Activated T-helper 2 cell treated with anti-CD3 and anti-CD28 coated beads, Interferon-gamma antibody, Interleukin-2, Interleukin-4, amounts not matched to agents 10 μg/mL and 5 μg/mL and 100 μg/mL, durations not matched to agents 14 hours and 24 hours and 36 hours (primary cell): ENCODE results near the gene LMAN2L. TPM values are rescaled to one million over a fixed set of nuclear protein-coding genes. Genes with fewer than 3 reads are reported as not detected.

Source experiments
- DNase-seq: peaks from one replicate; pipeline ENCODE4 v3.0.0; 2021; ENCODE audit warnings: low spot score
- H3K27ac Mint-ChIP-seq: one replicate; pipeline ENCODE4 v1.8.0; 2021; ENCODE audit warnings: mixed read lengths
- H3K27me3 Mint-ChIP-seq: one replicate; pipeline ENCODE4 v1.8.0; 2021; ENCODE audit warnings: low read depth, mixed read lengths
- H3K36me3 Mint-ChIP-seq: one replicate; pipeline ENCODE4 v1.8.0; 2021; ENCODE audit warnings: low read depth, mixed read lengths
- H3K4me1 Mint-ChIP-seq: one replicate; pipeline ENCODE4 v1.8.0; 2021; ENCODE audit warnings: low read depth, mixed read lengths
- H3K4me3 Mint-ChIP-seq: one replicate; pipeline ENCODE4 v1.8.0; 2021; ENCODE audit warnings: low read depth, mild to moderate bottlenecking, moderate library complexity, mixed read lengths
- H3K9me3 Mint-ChIP-seq: one replicate; pipeline ENCODE4 v1.8.0; 2021; ENCODE audit warnings: mixed read lengths
- intact Hi-C: fragments of 100-400 bp; cut with micrococcal nuclease; formaldehyde crosslinking; loops from one replicate; pipeline ENCODE4 v1.15.1; 2023
- total RNA-seq: library from RNA; stranded (reverse); gene quantifications from 2 replicates; pipeline ENCODE4 v1.2.3, GENCODE V29; 2022

Gene LMAN2L
- total RNA-seq = 6.0 and 7.0 TPM in 2 replicates

GRCh38 chr2:96739633-96740428 lies at the start of gene LMAN2L:
LMAN2L (minus strand) TSS chr2:96740064; CDS start chr2:96740040, 24 bp downstream.
- peak; percentile 95 for DNase-seq
- Mint-ChIP-seq H3K36me3 (peaks cover 8% of the 10 kb centered on the region), H3K9me3 (no peaks in the 10 kb centered on the region), H3K27me3 (peaks cover 2% of the 10 kb centered on the region), H3K4me3 (peak within 1 kb of the TSS; percentile 92), H3K4me1 (peaks cover 20% of the 10 kb centered on the region), H3K27ac (peak within 1 kb of the TSS; percentile 71)
- intact Hi-C loops = loop anchor here (1.0 to 5.0 kb wide), 3 partner anchors 20 to 222 kb away; partner anchors contain the start of genes CNNM4 and KANSL3

- Mint-ChIP-seq H3K27ac (no peak overlapping the region), H3K27me3 (no peaks in the 10 kb centered on the region), H3K9me3 (no peaks in the 10 kb centered on the region), H3K4me1 (peaks cover 4% of the 10 kb centered on the region), H3K4me3 (no peak overlapping the region), H3K36me3 (no peaks in the 10 kb centered on the region)
- DNase-seq = no peak
- intact Hi-C loops = no loop called here
Measured at GRCh38 chr2:96789245-96789617, 49.4 kb upstream of the LMAN2L start.

- no peak overlapping the region for H3K27ac Mint-ChIP-seq
- no peak overlapping the region for H3K4me3 Mint-ChIP-seq
- H3K4me1 Mint-ChIP-seq = peaks cover 4% of the 10 kb centered on the region
- no peaks in the 10 kb centered on the region for H3K36me3 Mint-ChIP-seq
- no peaks in the 10 kb centered on the region for H3K27me3 Mint-ChIP-seq
- intact Hi-C loops = no loop called here
- no peak for DNase-seq
- no peaks in the 10 kb centered on the region for H3K9me3 Mint-ChIP-seq
Measured at GRCh38 chr2:96788442-96789244, 48.8 kb upstream of the LMAN2L start.

- H3K4me3 Mint-ChIP-seq = no peak overlapping the region
- H3K27ac Mint-ChIP-seq = no peak overlapping the region
- H3K36me3 Mint-ChIP-seq = no peaks in the 10 kb centered on the region
- no peaks in the 10 kb centered on the region for H3K9me3 Mint-ChIP-seq
- intact Hi-C loops = no loop called here
- H3K27me3 Mint-ChIP-seq = no peaks in the 10 kb centered on the region
- DNase-seq = no peak
- peaks cover 4% of the 10 kb centered on the region for H3K4me1 Mint-ChIP-seq
Measured at GRCh38 chr2:96787411-96787810, 47.5 kb upstream of the LMAN2L start.

- Mint-ChIP-seq H3K4me1 (peaks cover 4% of the 10 kb centered on the region), H3K36me3 (no peaks in the 10 kb centered on the region), H3K27me3 (no peaks in the 10 kb centered on the region), H3K4me3 (no peak overlapping the region), H3K9me3 (no peaks in the 10 kb centered on the region), H3K27ac (no peak overlapping the region)
- intact Hi-C loops = no loop called here
- DNase-seq = no peak
Measured at GRCh38 chr2:96783388-96783787, 43.5 kb upstream of the LMAN2L start.

GRCh38 chr2:96775160-96775559 lies 35.3 kb upstream of the LMAN2L start:
- H3K27me3 Mint-ChIP-seq = no peaks in the 10 kb centered on the region
- H3K4me1 Mint-ChIP-seq = peaks cover 16% of the 10 kb centered on the region
- H3K4me3 Mint-ChIP-seq = no peak overlapping the region
- H3K9me3 Mint-ChIP-seq = no peaks in the 10 kb centered on the region
- no peaks in the 10 kb centered on the region for H3K36me3 Mint-ChIP-seq
- no peak for DNase-seq
- intact Hi-C loops = no loop called here
- H3K27ac Mint-ChIP-seq = no peak overlapping the region

GRCh38 chr2:96773922-96774321 lies 34.1 kb upstream of the LMAN2L start:
- intact Hi-C loops = no loop called here
- H3K4me1 Mint-ChIP-seq = peaks cover 16% of the 10 kb centered on the region
- H3K9me3 Mint-ChIP-seq = no peaks in the 10 kb centered on the region
- peak; percentile 45 for DNase-seq
- peak overlapping the region; percentile 63 for H3K4me3 Mint-ChIP-seq
- H3K36me3 Mint-ChIP-seq = no peaks in the 10 kb centered on the region
- H3K27ac Mint-ChIP-seq = peak overlapping the region; percentile 58
- H3K27me3 Mint-ChIP-seq = no peaks in the 10 kb centered on the region

GRCh38 chr2:96772903-96773671 lies 33.2 kb upstream of the LMAN2L start:
- H3K27ac Mint-ChIP-seq = peak overlapping the region; percentile 28
- no peak overlapping the region for H3K4me3 Mint-ChIP-seq
- intact Hi-C loops = no loop called here
- H3K36me3 Mint-ChIP-seq = no peaks in the 10 kb centered on the region
- H3K9me3 Mint-ChIP-seq = no peaks in the 10 kb centered on the region
- peaks cover 19% of the 10 kb centered on the region for H3K4me1 Mint-ChIP-seq
- DNase-seq = no peak
- H3K27me3 Mint-ChIP-seq = no peaks in the 10 kb centered on the region

GRCh38 chr2:96771796-96772618 lies 32.1 kb upstream of the LMAN2L start:
- Mint-ChIP-seq H3K4me3 (no peak overlapping the region), H3K27me3 (no peaks in the 10 kb centered on the region), H3K36me3 (no peaks in the 10 kb centered on the region), H3K4me1 (peaks cover 21% of the 10 kb centered on the region), H3K9me3 (no peaks in the 10 kb centered on the region), H3K27ac (no peak overlapping the region)
- DNase-seq = no peak
- intact Hi-C loops = no loop called here

GRCh38 chr2:96770442-96771202 lies 30.8 kb upstream of the LMAN2L start:
- intact Hi-C loops = no loop called here
- H3K4me3 Mint-ChIP-seq = no peak overlapping the region
- no peak overlapping the region for H3K27ac Mint-ChIP-seq
- no peaks in the 10 kb centered on the region for H3K9me3 Mint-ChIP-seq
- H3K27me3 Mint-ChIP-seq = no peaks in the 10 kb centered on the region
- no peak for DNase-seq
- peaks cover 26% of the 10 kb centered on the region for H3K4me1 Mint-ChIP-seq
- H3K36me3 Mint-ChIP-seq = peaks cover 5% of the 10 kb centered on the region

GRCh38 chr2:96769814-96770213 lies 29.9 kb upstream of the LMAN2L start:
- Mint-ChIP-seq H3K27me3 (no peaks in the 10 kb centered on the region), H3K4me1 (peaks cover 23% of the 10 kb centered on the region), H3K36me3 (peaks cover 5% of the 10 kb centered on the region), H3K9me3 (no peaks in the 10 kb centered on the region), H3K27ac (no peak overlapping the region), H3K4me3 (no peak overlapping the region)
- intact Hi-C loops = loop anchor here (10.0 kb wide), 1 partner anchor 235 kb away; the partner anchor contains the start of gene ARID5A
- no peak for DNase-seq
